ENCODE data around the gene FYB1. TPM values are rescaled to one million over a fixed set of nuclear protein-coding genes. Genes with fewer than 3 reads are reported as not detected.

The FYB1 gene
- total RNA-seq, 1 donor from 2014 or later, result 74.1 TPM

DNA sequence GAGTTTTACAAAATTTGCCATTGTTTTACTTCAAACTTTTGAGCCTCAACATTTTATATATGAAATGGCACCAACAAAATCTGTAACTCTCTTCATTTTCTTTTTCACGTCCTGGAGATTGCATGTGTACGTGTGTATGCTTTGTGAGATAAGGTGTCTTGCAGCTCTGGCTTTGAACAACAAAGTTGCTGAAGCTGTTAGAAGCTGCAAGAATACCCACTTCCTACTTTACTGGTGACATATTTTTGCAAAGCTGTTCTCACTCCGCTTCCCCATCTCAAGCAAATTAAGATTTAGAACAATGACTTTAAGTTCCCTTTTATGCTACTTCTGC lies 41.8 kb downstream of the FYB1 start:
- intact Hi-C loops (cut with DNase I), result no loop called here
- H3K36me3 ChIP-seq, result no peaks in the 10 kb centered on the region
- no peak overlapping the region for H3K4me3 ChIP-seq
- H3K27ac ChIP-seq, result no peak overlapping the region
- no peak for DNase-seq (ENCODE audit: low spot score in 2 of 2)
- H3K27me3 ChIP-seq, result no peaks in the 10 kb centered on the region
- no peaks in the 10 kb centered on the region for H3K4me1 ChIP-seq
- TF ChIP-seq, protein P1, sequence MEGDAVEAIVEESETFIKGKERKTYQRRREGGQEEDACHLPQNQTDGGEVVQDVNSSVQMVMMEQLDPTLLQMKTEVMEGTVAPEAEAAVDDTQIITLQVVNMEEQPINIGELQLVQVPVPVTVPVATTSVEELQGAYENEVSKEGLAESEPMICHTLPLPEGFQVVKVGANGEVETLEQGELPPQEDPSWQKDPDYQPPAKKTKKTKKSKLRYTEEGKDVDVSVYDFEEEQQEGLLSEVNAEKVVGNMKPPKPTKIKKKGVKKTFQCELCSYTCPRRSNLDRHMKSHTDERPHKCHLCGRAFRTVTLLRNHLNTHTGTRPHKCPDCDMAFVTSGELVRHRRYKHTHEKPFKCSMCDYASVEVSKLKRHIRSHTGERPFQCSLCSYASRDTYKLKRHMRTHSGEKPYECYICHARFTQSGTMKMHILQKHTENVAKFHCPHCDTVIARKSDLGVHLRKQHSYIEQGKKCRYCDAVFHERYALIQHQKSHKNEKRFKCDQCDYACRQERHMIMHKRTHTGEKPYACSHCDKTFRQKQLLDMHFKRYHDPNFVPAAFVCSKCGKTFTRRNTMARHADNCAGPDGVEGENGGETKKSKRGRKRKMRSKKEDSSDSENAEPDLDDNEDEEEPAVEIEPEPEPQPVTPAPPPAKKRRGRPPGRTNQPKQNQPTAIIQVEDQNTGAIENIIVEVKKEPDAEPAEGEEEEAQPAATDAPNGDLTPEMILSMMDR (IDR thresholded peaks at IDR 0.05), result no peak
- H3K9me3 ChIP-seq, result no peaks in the 10 kb centered on the region

DNA sequence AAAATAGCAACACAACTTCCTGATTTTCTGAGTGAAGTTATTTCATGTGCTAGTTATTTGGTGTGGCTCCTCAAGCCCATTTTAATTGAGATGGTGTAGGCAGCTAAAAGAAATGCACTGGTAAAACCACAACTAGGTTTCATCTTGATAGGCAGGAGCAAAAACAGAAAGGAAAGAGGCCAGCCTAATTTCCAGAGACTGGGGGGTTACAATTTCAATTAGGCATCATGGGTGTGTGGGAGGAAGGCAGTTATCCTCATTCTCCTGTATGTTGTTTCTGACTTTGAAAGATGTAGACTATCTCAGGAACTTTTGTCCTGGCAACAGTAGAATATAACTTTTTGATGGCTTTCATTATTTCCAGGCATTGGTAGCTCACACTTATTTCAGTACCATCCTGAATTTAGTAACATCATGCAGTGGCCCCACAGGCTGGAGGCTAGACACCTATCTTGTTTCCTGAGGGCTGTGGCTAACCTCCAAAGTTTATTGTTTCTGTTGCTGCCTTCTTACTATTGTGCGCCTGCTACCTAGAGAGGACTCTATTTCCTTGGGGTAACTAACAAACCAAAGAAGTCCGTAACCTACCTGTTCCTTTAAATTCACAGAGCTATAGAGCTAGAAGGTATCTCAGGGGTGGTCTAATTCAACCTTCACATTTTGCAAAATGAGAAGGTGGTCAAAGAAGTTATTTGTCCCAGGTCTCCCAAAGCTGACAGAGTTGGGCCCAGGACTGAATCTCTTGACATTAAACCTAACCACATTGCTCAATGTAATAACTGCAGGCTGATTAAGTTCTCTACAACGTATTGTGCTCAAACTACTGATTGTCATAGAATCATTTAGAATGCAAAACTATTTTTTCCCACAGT lies 42.4 kb downstream of the FYB1 start:
- DNase-seq (ENCODE audit: low spot score in 2 of 2), result no peak
- H3K36me3 ChIP-seq, result no peaks in the 10 kb centered on the region
- intact Hi-C loops (cut with DNase I), result no loop called here
- no peaks in the 10 kb centered on the region for H3K27me3 ChIP-seq
- TF ChIP-seq, protein P1 (IDR thresholded peaks at IDR 0.05), result no peak
- H3K4me3 ChIP-seq, result no peak overlapping the region
- H3K9me3 ChIP-seq, result no peaks in the 10 kb centered on the region
- H3K27ac ChIP-seq, result no peak overlapping the region
- H3K4me1 ChIP-seq, result no peaks in the 10 kb centered on the region

DNA sequence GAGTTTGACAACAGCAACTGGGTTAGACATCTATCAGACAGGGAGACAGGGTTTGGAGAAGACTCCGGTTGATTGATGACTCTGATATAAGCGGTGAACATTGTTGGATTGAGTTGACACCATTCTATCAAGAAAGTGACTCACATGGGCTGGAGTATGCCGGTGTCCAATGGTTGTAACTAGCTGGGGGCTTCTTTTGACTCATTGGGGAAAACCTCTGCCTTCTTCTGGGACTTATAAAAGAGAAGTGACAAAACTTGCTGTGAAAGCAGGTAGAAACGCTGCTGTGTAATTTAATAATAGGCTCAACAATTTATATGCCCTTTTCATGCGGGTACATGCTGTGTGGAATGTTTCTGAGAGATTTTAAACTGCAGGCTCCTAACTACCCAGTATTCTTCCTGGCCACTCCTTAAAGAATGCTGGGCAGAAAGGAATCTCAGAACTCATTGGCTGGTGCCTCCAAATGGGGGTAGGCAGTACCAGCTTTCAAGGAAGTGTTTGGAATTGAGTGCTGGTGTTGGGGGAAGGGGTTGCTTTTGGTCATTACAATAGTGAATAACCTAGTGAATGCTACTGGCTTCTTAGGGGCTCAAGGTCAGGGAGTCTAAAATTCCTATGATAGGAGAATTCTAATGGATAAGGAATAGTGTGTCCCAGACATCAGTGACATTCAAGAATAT lies 43.9 kb downstream of the FYB1 start:
- DNase-seq (ENCODE audit: low spot score in 2 of 2), result no peak
- Histone ChIP-seq H3K9me3 (no peaks in the 10 kb centered on the region), H3K4me1 (no peaks in the 10 kb centered on the region), H3K27ac (no peak overlapping the region), H3K4me3 (no peak overlapping the region), H3K27me3 (no peaks in the 10 kb centered on the region), H3K36me3 (no peaks in the 10 kb centered on the region)
- TF ChIP-seq, protein P1 (IDR thresholded peaks at IDR 0.05), result no peak
- intact Hi-C loops (cut with DNase I), result no loop called here

DNA sequence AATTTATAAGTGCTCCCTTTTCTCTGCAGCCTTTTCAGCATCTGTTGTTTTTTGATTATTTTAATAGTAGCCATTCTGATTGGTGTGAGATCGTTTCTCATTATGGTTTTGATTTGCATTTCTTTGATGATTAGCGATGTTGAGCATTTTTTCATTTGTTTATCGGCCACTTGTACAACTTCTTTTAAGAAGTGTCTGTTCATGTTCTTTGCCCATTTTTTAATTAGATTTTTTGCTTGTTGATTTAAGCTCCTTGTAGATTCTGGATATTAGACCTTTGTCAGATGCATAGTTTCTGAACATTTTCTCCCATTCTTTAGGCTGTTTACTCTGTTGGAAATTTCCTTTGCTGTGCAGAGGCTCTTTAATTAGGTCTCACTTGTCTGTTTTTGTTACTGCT lies 46.3 kb downstream of the FYB1 start:
- Histone ChIP-seq H3K36me3 (no peaks in the 10 kb centered on the region), H3K4me1 (no peaks in the 10 kb centered on the region), H3K9me3 (no peaks in the 10 kb centered on the region), H3K27ac (no peak overlapping the region), H3K4me3 (no peak overlapping the region), H3K27me3 (no peaks in the 10 kb centered on the region)
- intact Hi-C loops (cut with DNase I), result no loop called here
- DNase-seq (ENCODE audit: low spot score in 2 of 2), result no peak
- TF ChIP-seq, protein P1 (IDR thresholded peaks at IDR 0.05), result no peak

DNA sequence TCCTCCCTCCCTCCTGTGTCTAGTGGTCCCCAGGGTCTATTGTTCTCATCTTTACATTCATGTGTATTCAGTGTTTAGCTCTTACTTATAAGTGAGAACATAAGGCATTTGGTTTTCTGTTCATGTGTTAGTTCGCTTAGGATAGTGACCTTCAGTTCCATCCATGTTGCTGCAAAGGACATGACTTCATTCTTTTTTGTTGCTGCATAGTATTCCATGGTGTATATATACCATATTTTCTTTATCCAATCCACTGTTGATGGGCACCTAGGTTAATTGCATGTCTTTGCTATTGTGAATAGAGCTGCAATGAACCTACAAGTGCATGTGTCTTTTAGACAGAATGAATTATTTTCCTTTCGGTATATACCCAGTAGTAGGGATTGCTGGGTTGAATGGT lies 46.8 kb downstream of the FYB1 start:
- no peaks in the 10 kb centered on the region for H3K27me3 ChIP-seq
- intact Hi-C loops (cut with DNase I), result no loop called here
- H3K27ac ChIP-seq, result no peak overlapping the region
- no peak for DNase-seq (ENCODE audit: low spot score in 2 of 2)
- H3K4me3 ChIP-seq, result no peak overlapping the region
- H3K9me3 ChIP-seq, result no peaks in the 10 kb centered on the region
- H3K36me3 ChIP-seq, result no peaks in the 10 kb centered on the region
- TF ChIP-seq, protein P1 (IDR thresholded peaks at IDR 0.05), result no peak
- no peaks in the 10 kb centered on the region for H3K4me1 ChIP-seq
